ENCODE data around the gene AACS. TPM values are rescaled to one million over a fixed set of nuclear protein-coding genes. Genes with fewer than 3 reads are reported as not detected.

AACS gene
- total RNA-seq, 1 experiment from 2014 or later = 52.8 TPM

- no peaks in the 10 kb centered on the region for H3K9me3 Mint-ChIP-seq (ENCODE audit: unreplicated experiment)
- POLR2A ChIA-PET = no interaction called here
- no TSS peak for BruUV-seq (replicated peaks)
- CTCF ChIA-PET = interaction anchor here (0.6 kb wide), 1 partner anchor 42 kb away, joined by 3 read pairs; no protein-coding TSS in a partner anchor
- H3K27me3 Mint-ChIP-seq (ENCODE audit: insufficient read depth, unreplicated experiment) = no peaks in the 10 kb centered on the region
- intact Hi-C loops (cut with micrococcal nuclease) = no loop called here
- no peak overlapping the region for H3K4me3 Mint-ChIP-seq (ENCODE audit: unreplicated experiment)
- H3K4me1 Mint-ChIP-seq (ENCODE audit: insufficient read depth, unreplicated experiment) = no peaks in the 10 kb centered on the region
- no peak for DNase-seq (ENCODE audit: unreplicated experiment)
- H3K27ac Mint-ChIP-seq (ENCODE audit: low read depth, unreplicated experiment) = no peak overlapping the region
- peaks cover 27% of the 10 kb centered on the region for H3K36me3 Mint-ChIP-seq (ENCODE audit: insufficient read depth, unreplicated experiment)
- TF ChIP-seq CTCF (IDR thresholded peaks at IDR 0.05; ENCODE audit: unreplicated experiment) = no peak
Observed at GRCh38 chr12:125021096-125021495, 44.1 kb upstream of the AACS start.

- Mint-ChIP-seq H3K27ac (ENCODE audit: low read depth, unreplicated experiment) (no peak overlapping the region), H3K27me3 (ENCODE audit: insufficient read depth, unreplicated experiment) (no peaks in the 10 kb centered on the region), H3K4me1 (ENCODE audit: insufficient read depth, unreplicated experiment) (no peaks in the 10 kb centered on the region), H3K4me3 (ENCODE audit: unreplicated experiment) (no peak overlapping the region), H3K9me3 (ENCODE audit: unreplicated experiment) (no peaks in the 10 kb centered on the region), H3K36me3 (ENCODE audit: insufficient read depth, unreplicated experiment) (peaks cover 27% of the 10 kb centered on the region)
- no peak for TF ChIP-seq CTCF (IDR thresholded peaks at IDR 0.05; ENCODE audit: unreplicated experiment)
- DNase-seq (ENCODE audit: unreplicated experiment) = no peak
- POLR2A ChIA-PET = interaction anchor here (0.8 kb wide), 1 partner anchor 27 kb away, joined by 3 read pairs; no protein-coding TSS in a partner anchor
- intact Hi-C loops (cut with micrococcal nuclease) = no loop called here
- CTCF ChIA-PET = no interaction called here
- BruUV-seq (replicated peaks) = no TSS peak
Observed at GRCh38 chr12:125021771-125022170, 43.5 kb upstream of the AACS start.

- Mint-ChIP-seq H3K27ac (ENCODE audit: low read depth, unreplicated experiment) (no peak overlapping the region), H3K4me1 (ENCODE audit: insufficient read depth, unreplicated experiment) (no peaks in the 10 kb centered on the region), H3K4me3 (ENCODE audit: unreplicated experiment) (no peak overlapping the region), H3K27me3 (ENCODE audit: insufficient read depth, unreplicated experiment) (no peaks in the 10 kb centered on the region), H3K9me3 (ENCODE audit: unreplicated experiment) (no peaks in the 10 kb centered on the region), H3K36me3 (ENCODE audit: insufficient read depth, unreplicated experiment) (peaks cover 21% of the 10 kb centered on the region)
- ChIA-PET POLR2A (no interaction called here), CTCF (interaction anchor here (0.6 kb wide), 1 partner anchor 702 kb away, joined by 3 read pairs; no protein-coding TSS in a partner anchor)
- intact Hi-C loops (cut with micrococcal nuclease) = no loop called here
- no TSS peak for BruUV-seq (replicated peaks)
- DNase-seq (ENCODE audit: unreplicated experiment) = no peak
- no peak for TF ChIP-seq CTCF (IDR thresholded peaks at IDR 0.05; ENCODE audit: unreplicated experiment)
Observed at GRCh38 chr12:125023065-125023464, 42.2 kb upstream of the AACS start.

GRCh38 chr12:125024949-125025563 lies 40.2 kb upstream of the AACS start:
- no TSS peak for BruUV-seq (replicated peaks)
- POLR2A ChIA-PET = interaction anchor here (0.6 kb wide), 1 partner anchor 120 kb away, joined by 3 read pairs; no protein-coding TSS in a partner anchor
- CTCF ChIA-PET = no interaction called here
- no peaks in the 10 kb centered on the region for H3K9me3 Mint-ChIP-seq (ENCODE audit: unreplicated experiment)
- DNase-seq (ENCODE audit: unreplicated experiment) = no peak
- H3K4me1 Mint-ChIP-seq (ENCODE audit: insufficient read depth, unreplicated experiment) = no peaks in the 10 kb centered on the region
- H3K27ac Mint-ChIP-seq (ENCODE audit: low read depth, unreplicated experiment) = no peak overlapping the region
- no peak for TF ChIP-seq CTCF (IDR thresholded peaks at IDR 0.05; ENCODE audit: unreplicated experiment)
- peaks cover 13% of the 10 kb centered on the region for H3K36me3 Mint-ChIP-seq (ENCODE audit: insufficient read depth, unreplicated experiment)
- no peak overlapping the region for H3K4me3 Mint-ChIP-seq (ENCODE audit: unreplicated experiment)
- intact Hi-C loops (cut with micrococcal nuclease) = no loop called here
- H3K27me3 Mint-ChIP-seq (ENCODE audit: insufficient read depth, unreplicated experiment) = no peaks in the 10 kb centered on the region
